GM12878 (cell line): ENCODE data around the gene GET3. TPM values are rescaled to one million over a fixed set of nuclear protein-coding genes. Genes with fewer than 3 reads are reported as not detected.

Source experiments
- BCL11A ChIP-seq: IDR thresholded peaks from 2 replicates; pipeline ENCODE4 v1.6.1; 2011; ENCODE audit warnings: low read depth, low read length
- CREM ChIP-seq: IDR thresholded peaks from 2 replicates; pipeline ENCODE4 v1.6.1; 2014; ENCODE audit warnings: antibody characterized with exemption, low read depth
- EED ChIP-seq: sonication (generic); IDR thresholded peaks from 2 replicates; pipeline ENCODE4 v1.6.1; 2016; ENCODE audit warnings: antibody characterized with exemption, low read depth
- EP300 ChIP-seq, 2 experiments: fragments of 150-350 bp in 1 of 2; IDR thresholded peaks; 2 replicates each; pipeline ENCODE4 v1.6.1; 2011 to 2012; ENCODE audit warnings: low read depth in 2 of 2, low read length in 2 of 2, borderline replicate concordance in 1 of 2, improper control_type of control experiment in 1 of 2, inconsistent platforms in 1 of 2; ENCODE audit not compliant: control insufficient read depth in 1 of 2
- GABPA ChIP-seq: IDR thresholded peaks from 2 replicates; pipeline ENCODE4 v1.6.1; 2014; ENCODE audit warnings: antibody characterized with exemption, low read depth, mild to moderate bottlenecking, inconsistent platforms
- HDAC6 ChIP-seq: fragments of 200-600 bp; sonication (generic); IDR thresholded peaks from one replicate; pipeline ENCODE4 v1.8.0; 2017; ENCODE audit warnings: antibody characterized with exemption; ENCODE audit not compliant: unreplicated experiment
- IRF5 ChIP-seq: fragments of 450-650 bp; IDR thresholded peaks from 2 replicates; pipeline ENCODE4 v1.6.1; 2017; ENCODE audit warnings: borderline replicate concordance
- KLF5 ChIP-seq: fragments of 450-650 bp; IDR thresholded peaks from 2 replicates; pipeline ENCODE4 v1.6.1; 2014; ENCODE audit warnings: mild to moderate bottlenecking; ENCODE audit not compliant: partially characterized antibody
- MEF2B ChIP-seq: fragments of 450-650 bp; IDR thresholded peaks from 2 replicates; pipeline ENCODE4 v1.6.1; 2018; ENCODE audit warnings: mild to moderate bottlenecking, moderate library complexity; ENCODE audit not compliant: partially characterized antibody, poor library complexity, severe bottlenecking
- MTA2 ChIP-seq: fragments of 450-650 bp; IDR thresholded peaks from 2 replicates; pipeline ENCODE4 v1.6.1; 2016; ENCODE audit warnings: low read depth, mild to moderate bottlenecking, moderate library complexity
- POLR2AphosphoS5 ChIP-seq: IDR thresholded peaks from 2 replicates; pipeline ENCODE4 v1.6.1; 2011; ENCODE audit warnings: mild to moderate bottlenecking, low read length, inconsistent platforms
- RAD21 ChIP-seq: IDR thresholded peaks from 2 replicates; pipeline ENCODE4 v1.6.1; 2011; ENCODE audit warnings: mild to moderate bottlenecking, low read depth, low read length, moderate library complexity; ENCODE audit not compliant: insufficient read depth
- RAD51 ChIP-seq: fragments of 450-650 bp; IDR thresholded peaks from 2 replicates; pipeline ENCODE4 v1.6.1; 2016; ENCODE audit warnings: moderate library complexity, mild to moderate bottlenecking, inconsistent platforms
- RCOR1 ChIP-seq: conservative IDR thresholded peaks from 2 replicates; pipeline ENCODE4 v1.6.1; 2012; ENCODE audit warnings: low read depth, low read length, improper control_type of control experiment
- RFX5 ChIP-seq: IDR thresholded peaks from 2 replicates; pipeline ENCODE4 v1.6.1; 2011; ENCODE audit warnings: low read depth, low read length, improper control_type of control experiment
- SIX5 ChIP-seq: IDR thresholded peaks from 2 replicates; pipeline ENCODE4 v1.6.1; 2011; ENCODE audit warnings: mild to moderate bottlenecking, low read depth, low read length, moderate library complexity; ENCODE audit not compliant: severe bottlenecking
- SMC3 ChIP-seq: IDR thresholded peaks from 2 replicates; pipeline ENCODE4 v1.6.1; 2011; ENCODE audit warnings: low read length, improper control_type of control experiment, borderline replicate concordance
- SREBF1 ChIP-seq: IDR thresholded peaks from 2 replicates; pipeline ENCODE4 v1.6.1; 2012; ENCODE audit warnings: mild to moderate bottlenecking, low read length
- SRF ChIP-seq, 2 experiments: IDR thresholded peaks; 2 replicates each; pipeline ENCODE4 v1.6.1; 2011; ENCODE audit warnings: low read depth in 2 of 2, low read length in 2 of 2, mild to moderate bottlenecking in 1 of 2, moderate library complexity in 1 of 2
- TARDBP ChIP-seq: IDR thresholded peaks from 2 replicates; pipeline ENCODE4 v1.6.1; 2016; ENCODE audit warnings: borderline replicate concordance
- ZBED1 ChIP-seq: IDR thresholded peaks from 2 replicates; pipeline ENCODE4 v1.6.1; 2016; ENCODE audit warnings: borderline replicate concordance
- ZNF217 ChIP-seq: fragments of 450-650 bp; IDR thresholded peaks from 2 replicates; pipeline ENCODE4 v1.6.1; 2017; ENCODE audit warnings: antibody characterized with exemption, mild to moderate bottlenecking
- polyA plus RNA-seq, 11 experiments: library from polyadenylated mRNA; depleted of rRNA in 4 of 11; unstranded in 6 of 11; stranded (reverse) in 5 of 11; fragments of >200 nt; fragmentation: Nextera tagmentation in 4 of 11; fragmentation: Illumina TruSeq in 1 of 11; extraction: Ambion mirVana in 4 of 11; extraction: Trizol in 1 of 11; gene quantifications; 1 replicate in 1 of 11; 2 replicates in 10 of 11; pipeline versions ENCODE4 v1.2.1 to v1.2.3, GENCODE V29; 2011 to 2016; ENCODE audit warnings: inconsistent platforms in 2 of 11, missing spikeins in 2 of 11, low read depth in 1 of 11
- total RNA-seq, 4 experiments: library from RNA; depleted of rRNA in 3 of 4; stranded (reverse); fragments of >200 nt in 3 of 4; fragmentation: Illumina TruSeq in 1 of 4; extraction: Trizol in 1 of 4; gene quantifications; 2 replicates each; pipeline versions ENCODE4 v1.2.1 to v1.2.3, GENCODE V29; 2013 to 2021
- TF ChIP-seq, protein P1 (sequence below): fragments of 450-650 bp; conservative IDR thresholded peaks from 2 replicates; pipeline ENCODE4 v1.6.1; 2017; ENCODE audit warnings: mild to moderate bottlenecking, moderate library complexity
- TF ChIP-seq, protein P2 (sequence below): IDR thresholded peaks from 2 replicates; pipeline ENCODE4 v1.6.1; 2012; ENCODE audit warnings: low read depth, low read length, improper control_type of control experiment
- TF ChIP-seq, protein P3 (sequence below): IDR thresholded peaks from 2 replicates; pipeline ENCODE4 v1.6.1; 2012; ENCODE audit warnings: low read depth, low read length, improper control_type of control experiment

Gene GET3
- total and polyA plus RNA-seq, 10 of the 15 experiments (the other 5 are each of a cell fraction or from before 2014, with no cell fraction given) = 14.5 to 144 (median 97.2) TPM

- TF ChIP-seq GABPA (peak; percentile 97), ZNF217 (peak; percentile 43; the same call in 1 of the 2 replicates), POLR2AphosphoS5 (peak; percentile 96), RCOR1 (no peak), RAD51 (no peak), SREBF1 (peak; percentile 23; the same call in 1 of the 2 replicates), RFX5 (no peak; the same call in 1 of the 2 replicates), MEF2B (no peak), TARDBP (peak; percentile 88; the same call in 1 of the 2 replicates), IRF5 (no peak), HDAC6 (no peak), BCL11A (peak; percentile 10; the same call in 1 of the 2 replicates), SRF (IDR thresholded peaks at IDR 0.05; ENCODE audit: low read depth in 2 of 2, low read length in 2 of 2) (peak; percentile 68 to 93), CREM (peak; percentile 100), ZBED1 (peak; percentile 55; the same call in 1 of the 2 replicates), SIX5 (peak; percentile 68), RAD21 (no peak), SMC3 (no peak), EP300 (IDR thresholded peaks at IDR 0.05; ENCODE audit: borderline replicate concordance in 1 of 2, control insufficient read depth in 1 of 2, low read depth in 2 of 2, low read length in 2 of 2) (no peak), MTA2 (no peak), KLF5 (peak; percentile 42), EED (no peak)
- TF ChIP-seq, protein P1, sequence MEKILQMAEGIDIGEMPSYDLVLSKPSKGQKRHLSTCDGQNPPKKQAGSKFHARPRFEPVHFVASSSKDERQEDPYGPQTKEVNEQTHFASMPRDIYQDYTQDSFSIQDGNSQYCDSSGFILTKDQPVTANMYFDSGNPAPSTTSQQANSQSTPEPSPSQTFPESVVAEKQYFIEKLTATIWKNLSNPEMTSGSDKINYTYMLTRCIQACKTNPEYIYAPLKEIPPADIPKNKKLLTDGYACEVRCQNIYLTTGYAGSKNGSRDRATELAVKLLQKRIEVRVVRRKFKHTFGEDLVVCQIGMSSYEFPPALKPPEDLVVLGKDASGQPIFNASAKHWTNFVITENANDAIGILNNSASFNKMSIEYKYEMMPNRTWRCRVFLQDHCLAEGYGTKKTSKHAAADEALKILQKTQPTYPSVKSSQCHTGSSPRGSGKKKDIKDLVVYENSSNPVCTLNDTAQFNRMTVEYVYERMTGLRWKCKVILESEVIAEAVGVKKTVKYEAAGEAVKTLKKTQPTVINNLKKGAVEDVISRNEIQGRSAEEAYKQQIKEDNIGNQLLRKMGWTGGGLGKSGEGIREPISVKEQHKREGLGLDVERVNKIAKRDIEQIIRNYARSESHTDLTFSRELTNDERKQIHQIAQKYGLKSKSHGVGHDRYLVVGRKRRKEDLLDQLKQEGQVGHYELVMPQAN = peak; percentile 99
- TF ChIP-seq, protein P2, sequence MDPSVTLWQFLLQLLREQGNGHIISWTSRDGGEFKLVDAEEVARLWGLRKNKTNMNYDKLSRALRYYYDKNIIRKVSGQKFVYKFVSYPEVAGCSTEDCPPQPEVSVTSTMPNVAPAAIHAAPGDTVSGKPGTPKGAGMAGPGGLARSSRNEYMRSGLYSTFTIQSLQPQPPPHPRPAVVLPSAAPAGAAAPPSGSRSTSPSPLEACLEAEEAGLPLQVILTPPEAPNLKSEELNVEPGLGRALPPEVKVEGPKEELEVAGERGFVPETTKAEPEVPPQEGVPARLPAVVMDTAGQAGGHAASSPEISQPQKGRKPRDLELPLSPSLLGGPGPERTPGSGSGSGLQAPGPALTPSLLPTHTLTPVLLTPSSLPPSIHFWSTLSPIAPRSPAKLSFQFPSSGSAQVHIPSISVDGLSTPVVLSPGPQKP = peak; percentile 90
- TF ChIP-seq, protein P3, sequence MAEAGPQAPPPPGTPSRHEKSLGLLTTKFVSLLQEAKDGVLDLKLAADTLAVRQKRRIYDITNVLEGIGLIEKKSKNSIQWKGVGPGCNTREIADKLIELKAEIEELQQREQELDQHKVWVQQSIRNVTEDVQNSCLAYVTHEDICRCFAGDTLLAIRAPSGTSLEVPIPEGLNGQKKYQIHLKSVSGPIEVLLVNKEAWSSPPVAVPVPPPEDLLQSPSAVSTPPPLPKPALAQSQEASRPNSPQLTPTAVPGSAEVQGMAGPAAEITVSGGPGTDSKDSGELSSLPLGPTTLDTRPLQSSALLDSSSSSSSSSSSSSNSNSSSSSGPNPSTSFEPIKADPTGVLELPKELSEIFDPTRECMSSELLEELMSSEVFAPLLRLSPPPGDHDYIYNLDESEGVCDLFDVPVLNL = no peak
Measured at GRCh38 chr19:12696366-12697335, 40.6 kb upstream of the GET3 start, which contains the start of gene FBXW9 (continued).
